ENCODE results near the gene MYO9A.

The MYO9A gene

DNA sequence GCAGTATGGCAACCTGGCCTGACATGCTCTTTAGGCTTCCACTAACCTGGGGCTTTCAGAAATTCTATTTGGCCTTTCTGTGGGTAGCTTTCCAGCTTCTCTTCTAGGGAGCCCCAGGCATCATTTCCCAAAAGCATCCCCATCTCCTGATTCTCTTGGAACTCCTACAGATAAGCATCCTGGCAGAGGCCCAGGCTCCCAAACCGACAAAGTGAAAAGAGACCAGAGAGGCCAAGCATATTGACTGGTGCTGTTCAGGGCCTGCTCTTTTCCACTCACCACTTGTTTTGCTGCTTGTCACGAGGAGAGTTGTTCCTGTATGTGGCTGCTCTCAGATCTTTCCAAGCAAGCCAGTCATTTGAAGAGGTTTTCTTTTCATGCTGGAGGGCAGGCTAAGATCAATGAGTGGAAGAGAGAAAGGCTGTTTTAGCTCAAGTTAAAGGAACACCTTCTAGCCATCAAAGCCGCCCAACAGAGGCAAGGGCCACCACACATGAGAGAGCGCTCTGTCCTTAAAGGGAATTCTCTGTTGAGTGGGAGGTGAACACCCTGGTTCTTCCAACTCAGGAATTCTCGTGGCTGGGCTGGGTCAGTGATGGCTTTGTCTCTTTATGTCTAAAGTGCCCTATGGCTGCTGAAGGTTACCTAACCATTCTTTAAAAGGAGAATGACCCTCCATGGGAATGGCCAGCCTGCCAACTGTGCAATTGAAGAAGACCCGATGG, 338.7 kb downstream of the MYO9A start:
- no peak for DNase-seq

DNA sequence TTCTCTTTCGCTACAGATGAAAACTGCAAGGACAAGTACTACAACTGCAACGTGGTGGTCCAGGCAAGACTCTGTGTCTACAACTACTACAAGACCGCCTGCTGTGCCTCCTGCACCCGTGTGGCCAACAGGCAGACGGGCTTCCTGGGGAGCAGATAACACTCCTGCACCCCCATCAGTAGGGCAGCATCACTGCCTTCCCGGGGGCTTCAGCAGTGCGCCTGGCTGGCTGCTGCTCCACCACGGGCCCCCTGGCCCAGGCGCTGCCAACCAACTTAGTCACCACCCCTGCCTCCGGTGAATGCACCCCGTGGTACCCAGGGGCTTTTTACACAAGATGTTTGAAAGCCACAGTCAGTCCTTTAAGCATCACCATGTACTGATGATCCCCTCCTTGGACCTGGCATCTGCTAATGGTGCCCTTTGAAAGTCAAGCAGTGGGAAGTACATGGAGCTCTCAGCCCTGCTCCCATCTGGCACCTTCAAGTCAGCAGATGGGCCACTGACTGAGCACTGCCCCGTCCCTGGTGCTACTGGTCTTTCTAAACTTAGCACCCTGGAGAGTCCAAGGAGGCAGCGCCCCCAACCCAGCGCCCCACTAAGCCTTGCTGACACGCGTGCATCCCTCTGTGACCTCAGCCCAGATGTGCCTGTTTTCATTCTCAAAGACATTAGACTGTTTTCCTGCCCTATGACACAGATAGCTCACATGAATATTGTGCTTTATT, 340.6 kb downstream of the MYO9A start:
- DNase-seq = no peak

DNA sequence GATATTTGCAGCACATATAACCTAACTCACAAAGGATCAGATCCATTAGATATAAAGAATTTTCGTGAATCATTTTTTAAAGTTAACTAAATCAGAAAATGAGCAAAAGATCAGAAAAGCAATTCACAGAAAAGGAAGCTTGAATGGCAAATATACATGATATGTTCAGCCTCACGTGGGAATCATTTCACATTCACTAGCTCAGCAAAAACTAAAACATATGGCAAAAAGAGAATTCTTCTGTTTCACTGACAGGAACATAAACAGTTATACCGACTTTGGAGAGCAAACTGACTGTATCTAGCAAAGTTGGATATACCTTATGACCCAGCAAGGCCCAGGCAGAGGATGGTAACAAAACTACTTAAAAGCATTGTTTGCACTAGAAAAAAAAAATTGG, 341.6 kb downstream of the MYO9A start:
- no peak for DNase-seq

GRCh38 chr15:71775856-71776255, 342.1 kb downstream of the MYO9A start:
- no peak for DNase-seq

DNA sequence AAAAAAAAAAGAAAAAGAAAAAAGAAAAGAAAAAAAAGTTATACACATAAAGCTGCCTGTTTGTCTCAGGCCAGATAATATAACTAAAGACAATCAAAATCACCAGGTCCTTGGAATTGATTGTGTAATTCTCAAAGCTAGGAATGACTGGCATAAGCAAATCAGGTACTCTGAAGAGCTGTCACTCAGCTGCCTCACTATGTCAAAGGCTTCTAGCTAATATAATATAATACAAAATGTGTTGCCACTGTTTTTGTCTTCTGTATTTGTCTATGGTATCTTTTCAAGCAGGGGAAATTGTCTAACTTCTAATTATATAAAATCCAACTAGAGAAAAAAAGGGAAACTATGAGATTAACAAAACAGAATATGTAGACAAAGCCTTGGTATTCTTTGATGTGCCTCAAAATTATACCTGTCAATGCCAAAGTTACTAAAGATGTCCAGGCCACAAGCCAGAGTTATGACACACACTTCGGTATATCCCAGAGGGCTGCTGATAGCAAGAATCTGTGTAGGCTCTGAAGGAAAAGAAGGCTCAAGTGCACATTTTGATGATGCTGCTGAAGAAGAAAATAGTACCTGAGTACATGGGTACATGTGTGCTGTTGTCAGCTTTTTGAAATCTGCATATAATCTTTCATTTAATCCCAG, 344.6 kb downstream of the MYO9A start:
- no peak for DNase-seq

Measured in right forelimb (tissue), 1 donor.